Thyroid gland (tissue), 4 donors: Measurements from ENCODE around the gene GARIN5A.

Experiments
- POLR2A ChIP-seq, 2 donors: fragments of 450-650 bp; IDR thresholded peaks; one replicate each; pipeline ENCODE4 v1.6.1; 2017; ENCODE audit warnings: antibody characterized with exemption in 2 of 2, mild to moderate bottlenecking in 2 of 2, moderate library complexity in 1 of 2
- TF ChIP-seq, protein P1 (sequence below), 6 experiments: fragments of 200-600 bp in 3 of 6; fragments of 450-650 bp in 3 of 6; sonication (generic) in 3 of 6; IDR thresholded peaks; one replicate each; pipeline ENCODE4 v1.5.1; 2016 to 2019; ENCODE audit warnings: antibody characterized with exemption in 6 of 6, mild to moderate bottlenecking in 2 of 6, inconsistent platforms in 1 of 6, moderate library complexity in 1 of 6

- TF ChIP-seq, protein P1, sequence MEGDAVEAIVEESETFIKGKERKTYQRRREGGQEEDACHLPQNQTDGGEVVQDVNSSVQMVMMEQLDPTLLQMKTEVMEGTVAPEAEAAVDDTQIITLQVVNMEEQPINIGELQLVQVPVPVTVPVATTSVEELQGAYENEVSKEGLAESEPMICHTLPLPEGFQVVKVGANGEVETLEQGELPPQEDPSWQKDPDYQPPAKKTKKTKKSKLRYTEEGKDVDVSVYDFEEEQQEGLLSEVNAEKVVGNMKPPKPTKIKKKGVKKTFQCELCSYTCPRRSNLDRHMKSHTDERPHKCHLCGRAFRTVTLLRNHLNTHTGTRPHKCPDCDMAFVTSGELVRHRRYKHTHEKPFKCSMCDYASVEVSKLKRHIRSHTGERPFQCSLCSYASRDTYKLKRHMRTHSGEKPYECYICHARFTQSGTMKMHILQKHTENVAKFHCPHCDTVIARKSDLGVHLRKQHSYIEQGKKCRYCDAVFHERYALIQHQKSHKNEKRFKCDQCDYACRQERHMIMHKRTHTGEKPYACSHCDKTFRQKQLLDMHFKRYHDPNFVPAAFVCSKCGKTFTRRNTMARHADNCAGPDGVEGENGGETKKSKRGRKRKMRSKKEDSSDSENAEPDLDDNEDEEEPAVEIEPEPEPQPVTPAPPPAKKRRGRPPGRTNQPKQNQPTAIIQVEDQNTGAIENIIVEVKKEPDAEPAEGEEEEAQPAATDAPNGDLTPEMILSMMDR (IDR thresholded peaks at IDR 0.05): no peak
- no peak for TF ChIP-seq POLR2A (IDR thresholded peaks at IDR 0.05)
Observed at GRCh38 chr19:50475736-50476223, 868 bp downstream of the GARIN5A start.
